MM.1S (cell line): ENCODE results near the gene AMBRA1.
A peak's percentile ranks its signal among the peaks of the same experiment; 100 is the strongest.
"Not testable (repeated sequence)": the region's sequence is repeated elsewhere in the genome, so short reads cannot be mapped to it uniquely, and the experiment has no call there.

Source experiments
- DNase-seq: peaks from one replicate; pipeline ENCODE4 v3.0.0-alpha.2; 2015
- H2AFZ ChIP-seq: fragments of 300-600 bp; sonication (generic); 2 replicates; pipeline ENCODE4 v1.6.0; 2016; ENCODE audit warnings: antibody characterized with exemption, low read length
- H3F3A ChIP-seq: fragments of 300-600 bp; sonication (generic); 2 replicates; pipeline ENCODE4 v1.6.1; 2016; ENCODE audit warnings: mild to moderate bottlenecking, antibody characterized with exemption, low read length, moderate library complexity, mixed read lengths; ENCODE audit not compliant: insufficient read depth
- H3K27ac ChIP-seq: fragments of 300-600 bp; sonication (generic); 2 replicates; pipeline ENCODE4 v1.5.1; 2016; ENCODE audit warnings: mild to moderate bottlenecking, low read length
- H3K27me3 ChIP-seq: fragments of 300-600 bp; sonication (generic); replicated peaks from 2 replicates; pipeline ENCODE4 v1.6.0; 2016; ENCODE audit warnings: low read length; ENCODE audit not compliant: insufficient read depth
- H3K36me3 ChIP-seq: fragments of 300-600 bp; sonication (generic); replicated peaks from 2 replicates; pipeline ENCODE4 v1.6.1; 2016; ENCODE audit warnings: mild to moderate bottlenecking, low read length, mixed read lengths; ENCODE audit not compliant: insufficient read depth
- H3K4me1 ChIP-seq: fragments of 300-600 bp; sonication (generic); 2 replicates; pipeline ENCODE4 v1.6.1; 2016; ENCODE audit warnings: low read length, mixed read lengths
- H3K4me2 ChIP-seq: fragments of 300-600 bp; sonication (generic); 2 replicates; pipeline ENCODE4 v1.6.0; 2016; ENCODE audit warnings: low read depth, low read length
- H3K4me3 ChIP-seq: fragments of 300-600 bp; sonication (generic); 2 replicates; pipeline ENCODE4 v1.5.1; 2016; ENCODE audit warnings: low read length, mixed read lengths
- H3K79me2 ChIP-seq: fragments of 300-600 bp; sonication (generic); 2 replicates; pipeline ENCODE4 v1.6.1; 2016; ENCODE audit warnings: mixed run types, low read length, mixed read lengths
- H3K9ac ChIP-seq: fragments of 300-600 bp; sonication (generic); 2 replicates; pipeline ENCODE4 v1.6.1; 2016; ENCODE audit warnings: low read length, mixed read lengths
- H3K9me2 ChIP-seq: fragments of 300-600 bp; sonication (generic); replicated peaks from 2 replicates; pipeline ENCODE4 v1.6.1; 2016; ENCODE audit warnings: mild to moderate bottlenecking, low read length, mixed read lengths; ENCODE audit not compliant: insufficient read depth
- H3K9me3 ChIP-seq: fragments of 300-600 bp; sonication (generic); replicated peaks from 2 replicates; pipeline ENCODE4 v1.6.1; 2016; ENCODE audit warnings: mild to moderate bottlenecking, low read length, mixed read lengths; ENCODE audit not compliant: insufficient read depth
- H4K20me1 ChIP-seq: fragments of 300-600 bp; sonication (generic); 2 replicates; pipeline ENCODE4 v1.6.1; 2016; ENCODE audit warnings: mild to moderate bottlenecking, low read length, moderate library complexity, mixed read lengths; ENCODE audit not compliant: insufficient read depth
- CTCF ChIP-seq: fragments of 300-600 bp; sonication (generic); IDR thresholded peaks from 2 replicates; pipeline ENCODE4 v1.5.1; 2016; ENCODE audit warnings: antibody characterized with exemption, low read length, mixed read lengths
- EZH2 ChIP-seq: fragments of 300-600 bp; sonication (generic); optimal IDR thresholded peaks from 2 replicates; pipeline ENCODE3; 2017; ENCODE audit warnings: low read depth, mild to moderate bottlenecking, antibody characterized with exemption, low read length, mixed read lengths
- EZH2phosphoT487 ChIP-seq: fragments of 300-600 bp; sonication (generic); IDR thresholded peaks from 2 replicates; pipeline ENCODE4 v1.6.1; 2018; ENCODE audit warnings: antibody characterized with exemption, low read length

The AMBRA1 gene

GRCh38 chr11:46380340-46381047 lies 213.3 kb downstream of the AMBRA1 start:
- Histone ChIP-seq H3K4me1 (peaks cover 4% of the 10 kb centered on the region; the same call in 1 of the 2 replicates), H4K20me1 (no peaks in the 10 kb centered on the region), H3K27me3 (peaks cover 34% of the 10 kb centered on the region), H3K9ac (peak overlapping the region; percentile 42; the same call in 1 of the 2 replicates), H3K9me2 (no peaks in the 10 kb centered on the region), H3F3A (no peaks in the 10 kb centered on the region), H3K4me2 (peak overlapping the region; percentile 99), H3K4me3 (peak overlapping the region; percentile 78), H3K79me2 (no peaks in the 10 kb centered on the region), H2AFZ (peak overlapping the region; percentile 56), H3K27ac (no peak overlapping the region), H3K9me3 (no peaks in the 10 kb centered on the region), H3K36me3 (no peaks in the 10 kb centered on the region)
- TF ChIP-seq CTCF = no peak
- no peak for TF ChIP-seq EZH2phosphoT487
- no peak for TF ChIP-seq EZH2
- DNase-seq = peak; percentile 41

GRCh38 chr11:46379482-46380293 lies 214.1 kb downstream of the AMBRA1 start:
- DNase-seq = not testable (repeated sequence)

GRCh38 chr11:46378811-46379481 lies 214.9 kb downstream of the AMBRA1 start:
- Histone ChIP-seq H3F3A (no peaks in the 10 kb centered on the region), H3K27me3 (peaks cover 26% of the 10 kb centered on the region), H3K4me1 (peaks cover 4% of the 10 kb centered on the region; the same call in 1 of the 2 replicates), H3K36me3 (no peaks in the 10 kb centered on the region), H3K9ac (no peak overlapping the region), H4K20me1 (no peaks in the 10 kb centered on the region), H3K27ac (no peak overlapping the region), H3K79me2 (no peaks in the 10 kb centered on the region), H3K9me2 (no peaks in the 10 kb centered on the region), H3K4me3 (no peak overlapping the region), H3K9me3 (no peaks in the 10 kb centered on the region), H3K4me2 (no peak overlapping the region), H2AFZ (no peak overlapping the region)
- TF ChIP-seq CTCF (no peak), EZH2phosphoT487 (no peak), EZH2 (no peak)
- DNase-seq = no peak

More at GRCh38 chr11:46379482-46380293, 214.1 kb downstream of the AMBRA1 start:
- not testable (repeated sequence) for H3K9ac ChIP-seq, H3K9me3 ChIP-seq, H3K4me1 ChIP-seq, H3K4me2 ChIP-seq, H3F3A ChIP-seq, H3K79me2 ChIP-seq, H3K27ac ChIP-seq, H3K4me3 ChIP-seq, H3K9me2 ChIP-seq, H2AFZ ChIP-seq, H4K20me1 ChIP-seq, H3K36me3 ChIP-seq
- peaks cover 29% of the 10 kb centered on the region for H3K27me3 ChIP-seq
